Measurements from ENCODE around the gene CEP78. TPM values are rescaled to one million over a fixed set of nuclear protein-coding genes. Genes with fewer than 3 reads are reported as not detected.

CEP78 gene
- total RNA-seq, 1 experiment from 2014 or later: 10.7 TPM

Other genes starting within 250 kb of the CEP78 start
- gene GNAQ, start 204.3 kb upstream of the CEP78 start, total RNA-seq (2014; rRNA removed; shearing (Covaris generic); ENCODE audit: low replicate concordance): 13.2 and 20.2 TPM in 2 replicates
- 182 and 230 TPM in 2 replicates for gene PSAT1, start 61.0 kb downstream of the CEP78 start, total RNA-seq (2014; rRNA removed; shearing (Covaris generic); ENCODE audit: low replicate concordance)